Fibroblast of villous mesenchyme (primary cell): ENCODE results near the gene STRA6. TPM values are rescaled to one million over a fixed set of nuclear protein-coding genes. Genes with fewer than 3 reads are reported as not detected.

Source experiments
- DNase-seq: peaks from one replicate; pipeline ENCODE4 v3.0.0-alpha.2; 2010; ENCODE audit warnings: low read depth
- H3K4me3 ChIP-seq: 2 replicates; pipeline ENCODE4 v1.5.1; 2011; ENCODE audit warnings: low read depth, mild to moderate bottlenecking, low read length
- CTCF ChIP-seq: IDR thresholded peaks from 2 replicates; pipeline ENCODE4 v1.5.1; 2012; ENCODE audit warnings: low read depth, mild to moderate bottlenecking, low read length; ENCODE audit not compliant: insufficient read depth
- total RNA-seq: library from RNA; depleted of rRNA; stranded (reverse); fragments of >200 nt; gene quantifications from 2 replicates; pipeline ENCODE4 v1.2.3, GENCODE V29; 2012

The STRA6 gene
- total RNA-seq, 1 donor, result 52.7 TPM

- DNase-seq, result no peak
- H3K4me3 ChIP-seq, result no peak overlapping the region
- no peak for TF ChIP-seq CTCF
These were observed 42.3 kb upstream of the STRA6 start for GRCh38 chr15:74244822-74245341.

- no peak overlapping the region for H3K4me3 ChIP-seq
- no peak for DNase-seq
These were observed 40.8 kb upstream of the STRA6 start for GRCh38 chr15:74243431-74243830.

GRCh38 chr15:74242441-74243185, 40.0 kb upstream of the STRA6 start:
- TF ChIP-seq CTCF, result no peak
- no peak overlapping the region for H3K4me3 ChIP-seq
- peak; percentile 29 for DNase-seq

More at GRCh38 chr15:74243431-74243830, 40.8 kb upstream of the STRA6 start:
- no peak for TF ChIP-seq CTCF

GRCh38 chr15:74240897-74241614, 38.5 kb upstream of the STRA6 start:
- no peak for DNase-seq
- no peak overlapping the region for H3K4me3 ChIP-seq
- no peak for TF ChIP-seq CTCF

- TF ChIP-seq CTCF, result peak; percentile 19
- no peak overlapping the region for H3K4me3 ChIP-seq
- peak; percentile 36 for DNase-seq
These were observed 37.5 kb upstream of the STRA6 start for GRCh38 chr15:74240002-74240568.

GRCh38 chr15:74239051-74239705, 36.6 kb upstream of the STRA6 start:
- no peak for TF ChIP-seq CTCF
- H3K4me3 ChIP-seq, result no peak overlapping the region
- DNase-seq, result no peak
